HG03469 (cell line): ENCODE measurements around the gene UCHL5.

Source experiments
- ATAC-seq: cut with Tn5 transposase; IDR thresholded peaks from one replicate; pipeline ENCODE4 v1.9.1; 2021; ENCODE audit warnings: mild to moderate bottlenecking, moderate library complexity, moderate number of reproducible peaks; ENCODE audit not compliant: unreplicated experiment

The UCHL5 gene

DNA sequence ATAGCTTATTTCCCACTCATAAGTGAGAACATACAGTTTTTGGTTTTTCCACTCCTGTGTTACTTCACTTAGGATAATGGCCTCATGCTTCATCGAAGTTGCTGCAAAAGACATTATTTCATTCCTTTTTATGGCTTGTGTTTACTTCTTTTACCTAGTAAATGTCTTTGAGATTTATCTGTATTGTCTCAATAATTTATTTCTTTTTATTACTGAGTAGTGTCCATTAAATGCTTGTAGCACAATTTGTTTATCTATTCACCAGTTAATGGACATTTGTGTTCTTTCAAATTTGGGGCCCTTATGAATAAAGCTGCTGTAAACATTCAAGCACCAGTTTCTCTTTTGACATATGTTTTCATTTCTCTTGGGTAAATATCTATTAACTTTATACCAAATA is 86.0 kb downstream of the UCHL5 start:
- ATAC-seq: no peak

DNA sequence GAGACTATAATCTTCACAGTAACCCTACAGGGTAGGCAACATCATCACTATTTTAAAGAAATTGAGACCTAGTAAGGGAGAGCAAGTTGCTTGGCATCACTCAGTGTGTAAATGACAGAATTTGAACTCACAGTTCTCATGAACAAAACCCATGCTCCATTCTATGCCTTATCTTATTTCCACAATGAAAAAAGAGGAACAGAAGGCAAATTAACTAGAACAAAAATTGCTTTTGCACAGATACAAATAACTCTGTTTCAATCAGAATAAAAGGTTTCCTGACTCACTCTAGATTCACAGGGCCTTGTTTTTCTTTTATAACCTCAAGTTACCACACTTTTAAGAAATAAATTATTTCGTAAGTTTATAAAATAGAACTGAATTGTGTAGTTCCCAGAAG is 90.1 kb downstream of the UCHL5 start:
- ATAC-seq: no peak

DNA sequence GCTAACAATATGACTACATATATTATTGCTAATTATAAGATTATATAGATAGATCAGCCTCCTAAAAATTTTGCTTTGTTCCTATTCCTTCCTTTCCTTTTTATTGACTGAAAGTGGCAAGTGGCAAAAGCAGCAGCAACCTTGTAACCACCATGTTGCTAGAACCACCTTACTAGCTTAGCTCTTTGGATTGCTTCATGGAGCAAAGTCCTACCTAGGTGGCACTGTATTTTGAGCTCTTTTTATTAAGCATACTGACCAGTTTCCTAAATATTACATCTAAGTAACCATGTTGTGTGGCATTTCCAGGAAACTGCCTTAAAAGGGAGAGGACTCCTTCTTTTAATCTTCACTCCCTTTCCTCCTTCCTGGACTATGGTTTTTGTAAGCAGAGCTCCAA is 90.8 kb downstream of the UCHL5 start:
- no peak for ATAC-seq

DNA sequence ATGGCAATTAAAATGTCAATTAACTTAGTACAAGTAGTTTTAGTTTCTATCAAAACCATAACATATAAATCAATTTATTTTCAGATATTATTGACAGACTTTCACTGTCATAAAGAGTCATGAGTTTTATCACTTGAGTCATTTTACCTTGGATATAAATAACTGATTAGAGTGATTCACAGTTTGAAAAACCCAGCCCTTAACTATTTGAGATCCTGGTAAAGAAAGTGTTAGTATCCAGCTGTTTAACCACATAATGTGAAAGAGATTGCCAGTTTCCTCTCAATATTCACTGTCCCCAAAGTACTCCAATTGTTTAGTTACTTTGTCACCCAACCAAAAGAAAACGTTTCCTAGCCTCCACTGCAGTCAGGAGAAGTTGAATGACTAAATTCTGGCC is 91.3 kb downstream of the UCHL5 start:
- no peak for ATAC-seq

DNA sequence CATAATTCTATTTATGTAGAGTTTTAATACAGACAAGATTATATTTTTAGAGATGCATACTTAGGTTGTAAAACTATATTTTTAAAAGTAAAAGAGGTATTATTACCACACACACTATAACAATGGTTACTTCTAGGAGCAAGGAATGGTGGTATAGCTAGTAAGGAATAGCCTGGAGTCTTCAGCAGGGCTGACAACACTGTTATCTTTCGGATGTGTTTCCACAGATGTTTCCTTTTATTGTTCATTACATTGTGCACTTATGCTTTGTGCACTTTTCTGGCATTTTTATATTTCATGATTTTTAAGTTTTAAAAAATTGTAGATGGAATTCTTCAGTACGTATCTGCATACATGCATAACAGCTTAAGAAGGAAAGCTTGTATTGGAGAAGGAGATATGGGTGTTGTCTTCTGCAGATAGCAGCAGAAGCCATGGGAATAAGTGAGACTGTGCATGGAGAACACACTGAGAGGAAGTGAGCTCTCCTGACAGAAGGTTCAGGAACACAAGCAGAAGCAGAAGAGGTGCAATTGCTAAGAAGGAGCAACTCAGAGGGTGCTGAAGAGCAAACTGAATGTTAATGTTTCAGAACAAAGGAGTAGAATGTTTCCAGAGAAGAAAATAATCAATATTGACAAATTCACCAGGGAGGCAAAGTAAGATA is 91.8 kb downstream of the UCHL5 start:
- ATAC-seq: no peak

DNA sequence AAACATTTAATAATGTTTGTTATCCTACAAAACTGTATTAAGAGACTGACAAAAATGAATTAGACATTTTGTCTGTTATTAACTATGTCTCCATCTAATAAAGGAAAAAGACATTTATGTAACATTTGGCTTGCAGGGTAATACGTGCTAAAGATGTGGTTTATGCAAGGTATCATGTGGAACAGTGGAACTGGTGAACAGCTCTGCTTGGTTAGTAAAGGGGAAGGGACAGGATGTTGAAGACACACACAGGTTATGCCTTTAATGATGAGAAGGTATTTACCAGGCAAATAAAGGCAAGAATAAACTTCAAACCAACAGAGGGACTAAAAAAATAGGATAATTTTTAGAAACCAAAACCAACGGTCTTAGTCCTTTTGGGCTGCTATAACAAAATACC is 93.1 kb downstream of the UCHL5 start:
- ATAC-seq: peak; percentile 59

DNA sequence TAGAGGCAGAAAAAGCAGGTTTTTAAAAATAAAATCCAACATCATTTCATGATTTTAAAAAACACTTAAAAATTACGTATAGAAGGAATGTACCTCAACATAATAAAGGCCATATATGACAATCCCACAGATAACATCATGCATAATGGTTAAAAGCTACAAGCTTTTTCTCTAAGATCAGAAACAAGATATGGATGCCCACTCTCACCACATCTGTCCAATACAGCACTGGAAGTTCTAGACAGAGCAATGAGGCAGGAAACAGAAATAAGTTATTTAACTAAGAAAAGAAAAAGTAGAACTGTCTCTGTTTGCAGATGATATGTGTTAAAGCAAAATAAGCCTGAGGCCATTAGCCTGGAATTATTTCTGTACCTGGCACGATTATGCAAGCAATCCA is 96.3 kb downstream of the UCHL5 start:
- no peak for ATAC-seq
